NCI-H1417 (cell line): ENCODE results near the gene PTK6.

ENCODE experiments used
- DNase-seq, 3 experiments: peaks; one replicate each; lab custom pipeline; 2025; lab: John Stamatoyannopoulos, UW

The PTK6 gene

GRCh38 chr20:63543733-63544132, 6.6 kb upstream of the PTK6 start:
- no peak for DNase-seq

- no peak for DNase-seq
These were observed 6.0 kb upstream of the PTK6 start for GRCh38 chr20:63543131-63543530.

GRCh38 chr20:63542696-63543095, 5.5 kb upstream of the PTK6 start:
- DNase-seq: peak in 2 of 3 experiments; percentile 22 to 42

GRCh38 chr20:63542031-63542559, 4.9 kb upstream of the PTK6 start:
- DNase-seq: peak in 2 of 3 experiments; percentile 80 to 85

- no peak for DNase-seq
These were observed 4.2 kb upstream of the PTK6 start for GRCh38 chr20:63541371-63541770.

GRCh38 chr20:63540417-63541186, 3.4 kb upstream of the PTK6 start:
- peak in 1 of 3 experiments; percentile 23 for DNase-seq

- DNase-seq: no peak
These were observed 2.5 kb upstream of the PTK6 start for GRCh38 chr20:63539441-63540370.

GRCh38 chr20:63539092-63539430, 1.9 kb upstream of the PTK6 start:
- no peak for DNase-seq

GRCh38 chr20:63538204-63539091, 1.3 kb upstream of the PTK6 start:
- DNase-seq: peak in 2 of 3 experiments; percentile 75 to 89

- DNase-seq: peak; percentile 76 to 87 (median 84)
These were observed 488 bp upstream of the PTK6 start for GRCh38 chr20:63537525-63538203.

- DNase-seq: peak in 2 of 3 experiments; percentile 76 to 88
These were observed 767 bp downstream of the PTK6 start for GRCh38 chr20:63536241-63536977.

- peak in 2 of 3 experiments; percentile 65 to 70 for DNase-seq
These were observed 2.1 kb downstream of the PTK6 start for GRCh38 chr20:63534831-63535651.

- DNase-seq: no peak
These were observed 2.7 kb downstream of the PTK6 start for GRCh38 chr20:63534427-63534830.

GRCh38 chr20:63533871-63534393, 3.2 kb downstream of the PTK6 start:
- DNase-seq: no peak

GRCh38 chr20:63533388-63533787, 3.8 kb downstream of the PTK6 start:
- no peak for DNase-seq

GRCh38 chr20:63532449-63532971, 4.7 kb downstream of the PTK6 start:
- DNase-seq: no peak

- DNase-seq: no peak
These were observed 5.3 kb downstream of the PTK6 start for GRCh38 chr20:63531686-63532448.

GRCh38 chr20:63530788-63531160, 6.4 kb downstream of the PTK6 start:
- DNase-seq: no peak
